Endothelial cell (in vitro differentiated cells): Measurements from ENCODE around the gene CCDC142. TPM values are rescaled to one million over a fixed set of nuclear protein-coding genes. Genes with fewer than 3 reads are reported as not detected.
"Not testable (repeated sequence)": the region's sequence is repeated elsewhere in the genome, so short reads cannot be mapped to it uniquely, and the experiment has no call there.

Experiments used
- DNase-seq: peaks from one replicate; pipeline ENCODE4 v3.0.0; 2021; ENCODE audit warnings: low spot score
- H3K27ac Mint-ChIP-seq: one replicate; pipeline ENCODE4 v1.8.0; 2021; ENCODE audit warnings: mixed read lengths, inconsistent platforms; ENCODE audit not compliant: unreplicated experiment
- H3K27me3 Mint-ChIP-seq: one replicate; pipeline ENCODE4 v1.8.0; 2021; ENCODE audit warnings: mild to moderate bottlenecking, moderate library complexity, mixed read lengths, inconsistent platforms; ENCODE audit not compliant: unreplicated experiment
- H3K36me3 Mint-ChIP-seq: one replicate; pipeline ENCODE4 v1.8.0; 2021; ENCODE audit warnings: mild to moderate bottlenecking, low read depth, mixed read lengths, inconsistent platforms; ENCODE audit not compliant: unreplicated experiment
- H3K4me1 Mint-ChIP-seq: one replicate; pipeline ENCODE4 v1.8.0; 2021; ENCODE audit warnings: mild to moderate bottlenecking, mixed read lengths, inconsistent platforms; ENCODE audit not compliant: unreplicated experiment
- H3K4me3 Mint-ChIP-seq: one replicate; pipeline ENCODE4 v1.8.0; 2021; ENCODE audit warnings: mild to moderate bottlenecking, mixed read lengths, inconsistent platforms; ENCODE audit not compliant: unreplicated experiment
- H3K9me3 Mint-ChIP-seq: one replicate; pipeline ENCODE4 v1.8.0; 2021; ENCODE audit warnings: mixed read lengths, inconsistent platforms; ENCODE audit not compliant: unreplicated experiment
- total RNA-seq: library from RNA; stranded (reverse); fragmentation: NEBNext Ultra II Directional; extraction: Animal tissue kit (Norgen Biotek cat#: 25700); gene quantifications from one replicate; pipeline ENCODE4 v1.2.1, GENCODE V29; 2021; ENCODE audit not compliant: unreplicated experiment
- TF ChIP-seq, protein P1 (sequence below): fragments of 200-600 bp; sonication (generic); IDR thresholded peaks from one replicate; pipeline ENCODE4 v1.5.0; 2021; ENCODE audit warnings: antibody characterized with exemption; ENCODE audit not compliant: unreplicated experiment

CCDC142 gene
- total RNA-seq, 1 donor from 2014 or later = 20.7 TPM

DNA sequence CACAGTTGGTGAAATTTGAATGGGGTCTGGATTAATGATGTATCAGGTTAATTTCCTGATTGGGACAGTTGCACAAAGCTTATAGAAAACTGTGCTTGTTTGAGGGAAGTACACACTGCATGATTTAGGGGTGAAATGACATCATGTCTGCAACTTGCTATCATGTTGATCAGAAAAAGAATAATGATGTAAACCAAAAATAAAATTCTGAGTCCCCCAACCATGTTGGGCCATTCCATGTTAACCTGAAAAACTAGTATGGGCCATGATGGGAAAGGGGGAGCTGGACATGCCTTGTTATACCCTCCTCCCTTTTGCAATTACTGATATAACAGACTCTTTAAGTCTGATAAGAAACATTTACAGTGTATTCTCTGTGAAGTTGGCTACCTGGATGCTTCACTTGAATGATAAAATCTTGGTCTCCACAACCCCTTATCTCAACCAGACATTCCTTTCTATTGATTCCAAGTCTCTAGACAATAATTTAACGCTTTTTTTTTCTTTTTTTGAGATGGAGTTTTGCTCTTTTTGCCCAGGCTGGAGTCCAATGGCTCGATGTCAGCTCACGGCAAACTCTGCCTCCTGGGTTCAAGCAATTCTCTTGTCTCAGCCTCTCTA lies 32.1 kb downstream of the CCDC142 start:
- Mint-ChIP-seq H3K27me3 (peaks cover 2% of the 10 kb centered on the region), H3K36me3 (peaks cover 5% of the 10 kb centered on the region), H3K9me3 (no peaks in the 10 kb centered on the region), H3K4me3 (no peak overlapping the region), H3K27ac (no peak overlapping the region), H3K4me1 (peaks cover 15% of the 10 kb centered on the region)
- DNase-seq = no peak
- TF ChIP-seq, protein P1, sequence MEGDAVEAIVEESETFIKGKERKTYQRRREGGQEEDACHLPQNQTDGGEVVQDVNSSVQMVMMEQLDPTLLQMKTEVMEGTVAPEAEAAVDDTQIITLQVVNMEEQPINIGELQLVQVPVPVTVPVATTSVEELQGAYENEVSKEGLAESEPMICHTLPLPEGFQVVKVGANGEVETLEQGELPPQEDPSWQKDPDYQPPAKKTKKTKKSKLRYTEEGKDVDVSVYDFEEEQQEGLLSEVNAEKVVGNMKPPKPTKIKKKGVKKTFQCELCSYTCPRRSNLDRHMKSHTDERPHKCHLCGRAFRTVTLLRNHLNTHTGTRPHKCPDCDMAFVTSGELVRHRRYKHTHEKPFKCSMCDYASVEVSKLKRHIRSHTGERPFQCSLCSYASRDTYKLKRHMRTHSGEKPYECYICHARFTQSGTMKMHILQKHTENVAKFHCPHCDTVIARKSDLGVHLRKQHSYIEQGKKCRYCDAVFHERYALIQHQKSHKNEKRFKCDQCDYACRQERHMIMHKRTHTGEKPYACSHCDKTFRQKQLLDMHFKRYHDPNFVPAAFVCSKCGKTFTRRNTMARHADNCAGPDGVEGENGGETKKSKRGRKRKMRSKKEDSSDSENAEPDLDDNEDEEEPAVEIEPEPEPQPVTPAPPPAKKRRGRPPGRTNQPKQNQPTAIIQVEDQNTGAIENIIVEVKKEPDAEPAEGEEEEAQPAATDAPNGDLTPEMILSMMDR = no peak

DNA sequence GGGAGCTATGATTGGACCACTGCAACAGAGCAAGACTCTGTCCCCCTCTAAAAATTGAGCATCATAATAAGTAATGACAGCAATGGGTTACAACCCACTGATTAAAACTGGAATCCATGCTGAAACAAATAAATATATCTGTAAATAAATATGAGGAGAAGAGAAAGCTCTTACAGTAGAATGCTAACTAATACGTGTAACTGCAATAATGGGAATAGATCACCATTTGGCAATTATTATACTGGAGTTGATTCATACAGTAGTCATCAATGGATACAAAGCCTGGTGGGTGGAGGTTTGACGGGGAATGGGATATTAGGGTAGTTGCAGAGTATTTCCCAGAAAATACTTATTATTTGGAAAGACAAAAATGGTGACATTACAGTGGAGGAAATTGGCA lies 34.0 kb downstream of the CCDC142 start:
- DNase-seq = no peak
- Mint-ChIP-seq H3K9me3 (no peaks in the 10 kb centered on the region), H3K36me3 (no peaks in the 10 kb centered on the region), H3K4me1 (peaks cover 20% of the 10 kb centered on the region), H3K27me3 (peaks cover 6% of the 10 kb centered on the region), H3K27ac (no peak overlapping the region), H3K4me3 (no peak overlapping the region)
- TF ChIP-seq, protein P1 = no peak

DNA sequence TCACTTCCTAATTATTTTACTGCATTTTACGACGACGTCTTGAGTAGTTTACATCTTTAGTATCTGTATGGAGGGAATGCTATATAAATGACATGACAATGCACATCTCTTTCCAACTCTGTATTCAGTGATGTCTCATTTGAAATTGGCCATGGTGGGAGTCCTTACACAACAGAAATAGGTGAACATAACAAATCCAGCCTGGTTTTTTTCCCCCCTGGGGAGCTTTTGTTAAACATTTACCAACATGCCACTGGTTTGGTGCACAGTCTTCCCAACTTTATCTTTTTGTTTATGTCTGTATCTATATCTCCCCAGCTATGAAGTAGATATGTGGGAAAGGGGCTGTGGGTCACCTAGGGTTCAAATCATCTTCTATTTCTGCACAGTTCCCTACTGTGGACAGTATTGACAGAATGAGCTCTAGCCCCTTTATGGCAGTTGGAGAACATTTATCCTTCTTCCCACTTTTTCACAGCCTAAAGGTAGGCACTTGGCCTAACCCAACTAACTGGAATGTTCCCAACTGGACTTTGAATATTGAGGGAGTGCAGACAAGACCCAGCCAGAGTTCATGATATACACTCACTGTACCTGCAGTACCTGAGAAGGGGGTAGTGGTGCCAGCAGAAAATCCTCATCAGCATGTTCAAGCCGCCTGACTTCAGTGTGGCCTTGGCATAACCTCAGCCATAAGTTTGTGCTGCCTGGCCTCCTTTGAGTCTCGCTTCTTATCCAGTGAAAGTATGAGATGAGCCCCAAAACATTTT lies 35.4 kb downstream of the CCDC142 start:
- Mint-ChIP-seq H3K4me1 (peaks cover 14% of the 10 kb centered on the region), H3K27me3 (peaks cover 6% of the 10 kb centered on the region), H3K36me3 (no peaks in the 10 kb centered on the region), H3K9me3 (no peaks in the 10 kb centered on the region), H3K4me3 (no peak overlapping the region), H3K27ac (no peak overlapping the region)
- TF ChIP-seq, protein P1 = no peak
- no peak for DNase-seq

- Mint-ChIP-seq H3K27ac (no peak overlapping the region), H3K27me3 (peaks cover 8% of the 10 kb centered on the region), H3K9me3 (no peaks in the 10 kb centered on the region), H3K36me3 (no peaks in the 10 kb centered on the region), H3K4me3 (no peak overlapping the region), H3K4me1 (peaks cover 18% of the 10 kb centered on the region)
- DNase-seq = no peak
- TF ChIP-seq, protein P1 = no peak
Measured at GRCh38 chr2:74444498-74445318, 38.1 kb downstream of the CCDC142 start.

GRCh38 chr2:74442483-74443297 lies 40.1 kb downstream of the CCDC142 start:
- H3K36me3 Mint-ChIP-seq, H3K9me3 Mint-ChIP-seq, DNase-seq: not testable (repeated sequence)
- Mint-ChIP-seq H3K4me3 (peak overlapping the region; percentile 93), H3K27ac (peak overlapping the region; percentile 61), H3K27me3 (peaks cover 20% of the 10 kb centered on the region), H3K4me1 (peaks cover 35% of the 10 kb centered on the region)
